Muscle layer of colon (tissue), 2 donors: ENCODE results near the gene DENND6A.

Source experiments
- H3K27ac ChIP-seq: one replicate; pipeline ENCODE4 v1.7.0; 2013; ENCODE audit warnings: low read depth, mild to moderate bottlenecking, low read length, moderate library complexity
- H3K27me3 ChIP-seq, 2 donors: one replicate each; pipeline ENCODE4 v1.7.0; 2013; ENCODE audit warnings: low read length in 2 of 2, mild to moderate bottlenecking in 2 of 2; ENCODE audit not compliant: insufficient read depth in 2 of 2, control insufficient read depth in 1 of 2
- H3K36me3 ChIP-seq: one replicate; pipeline ENCODE4 v1.7.0; 2013; ENCODE audit warnings: mild to moderate bottlenecking, low read length; ENCODE audit not compliant: insufficient read depth
- H3K4me1 ChIP-seq: one replicate; pipeline ENCODE4 v1.7.0; 2013; ENCODE audit warnings: mild to moderate bottlenecking, low read length; ENCODE audit not compliant: insufficient read depth
- H3K4me3 ChIP-seq, 2 donors: one replicate each; pipeline ENCODE4 v1.7.0; 2013; ENCODE audit warnings: low read length in 2 of 2, low read depth in 1 of 2, mild to moderate bottlenecking in 1 of 2, moderate library complexity in 1 of 2
- H3K9ac ChIP-seq: one replicate; pipeline ENCODE4 v1.7.0; 2013; ENCODE audit warnings: low read length
- H3K9me3 ChIP-seq: one replicate; pipeline ENCODE4 v1.7.0; 2013; ENCODE audit warnings: mild to moderate bottlenecking, low read length
- donor health status: abdominal sarcoma.
- donor health status: Adenocarcinoma of cecum.

Gene DENND6A

GRCh38 chr3:57596495-57597126 is 96.3 kb downstream of the DENND6A start:
- Histone ChIP-seq H3K4me3 (peak overlapping the region; percentile 93), H3K4me1 (peaks cover 51% of the 10 kb centered on the region), H3K27me3 (no peaks in the 10 kb centered on the region), H3K36me3 (no peaks in the 10 kb centered on the region), H3K27ac (peak overlapping the region; percentile 98), H3K9ac (peak overlapping the region; percentile 93), H3K9me3 (no peaks in the 10 kb centered on the region)

DNA sequence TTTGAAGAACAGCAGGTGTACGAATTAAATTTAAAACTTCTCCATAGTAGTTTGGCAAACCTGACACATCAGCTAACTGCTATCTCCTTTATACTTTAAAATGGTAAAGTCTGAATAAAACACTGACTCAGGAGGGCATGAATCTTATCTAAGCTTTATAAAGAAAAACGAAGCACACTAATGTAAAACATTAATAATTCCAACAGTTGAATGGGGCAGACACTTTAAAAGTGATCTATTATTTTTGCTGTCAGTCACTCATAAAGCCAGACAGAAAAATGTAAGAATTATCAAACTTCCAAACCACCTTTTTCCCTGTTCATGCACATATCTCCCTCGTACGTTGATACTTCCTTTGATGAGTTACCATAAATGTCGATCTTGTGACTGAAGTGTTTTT is 98.3 kb downstream of the DENND6A start:
- peaks cover 51% of the 10 kb centered on the region for H3K4me1 ChIP-seq

GRCh38 chr3:57594144-57594543 is 98.7 kb downstream of the DENND6A start:
- Histone ChIP-seq H3K36me3 (no peaks in the 10 kb centered on the region), H3K9ac (no peak overlapping the region), H3K9me3 (no peaks in the 10 kb centered on the region), H3K27ac (no peak overlapping the region), H3K27me3 (no peaks in the 10 kb centered on the region), H3K4me3 (no peak overlapping the region), H3K4me1 (peaks cover 49% of the 10 kb centered on the region)

More for the DNA sequence above, 98.3 kb downstream of the DENND6A start:
- no peak overlapping the region for H3K27ac ChIP-seq
- H3K4me3 ChIP-seq = no peak overlapping the region
- peak overlapping the region; percentile 93 for H3K9ac ChIP-seq
- H3K36me3 ChIP-seq = no peaks in the 10 kb centered on the region
- H3K9me3 ChIP-seq = no peaks in the 10 kb centered on the region
- H3K27me3 ChIP-seq = no peaks in the 10 kb centered on the region

GRCh38 chr3:57592306-57592705 is 100.6 kb downstream of the DENND6A start:
- Histone ChIP-seq H3K4me3 (no peak overlapping the region), H3K27ac (no peak overlapping the region)

DNA sequence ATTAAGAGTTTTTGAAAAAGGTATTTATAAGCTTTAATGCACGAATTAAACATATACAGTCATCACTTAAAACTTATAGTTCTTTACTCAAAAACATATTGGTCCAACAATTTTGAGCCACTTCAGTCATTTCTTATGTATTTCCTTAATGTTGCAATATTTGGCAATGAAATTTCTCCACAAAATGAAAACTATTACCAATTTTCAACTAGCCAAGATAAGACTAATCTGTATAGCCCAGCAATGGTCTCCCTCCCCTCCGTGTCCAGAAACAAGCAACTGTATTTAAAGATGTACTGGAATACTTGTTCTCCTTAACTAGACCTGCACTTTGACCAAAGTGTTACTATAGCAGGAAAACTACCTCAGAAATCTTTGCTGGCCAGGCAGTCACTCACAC is 105.0 kb downstream of the DENND6A start:
- H3K9ac ChIP-seq = no peak overlapping the region
- peaks cover 8% of the 10 kb centered on the region for H3K36me3 ChIP-seq

More at GRCh38 chr3:57592306-57592705, 100.6 kb downstream of the DENND6A start:
- Histone ChIP-seq H3K4me1 (peaks cover 38% of the 10 kb centered on the region), H3K36me3 (no peaks in the 10 kb centered on the region), H3K27me3 (no peaks in the 10 kb centered on the region), H3K9me3 (no peaks in the 10 kb centered on the region), H3K9ac (no peak overlapping the region)

GRCh38 chr3:57586778-57587177 is 106.1 kb downstream of the DENND6A start:
- peaks cover 8% of the 10 kb centered on the region for H3K4me1 ChIP-seq
- no peak overlapping the region for H3K27ac ChIP-seq

More for the DNA sequence above, 105.0 kb downstream of the DENND6A start:
- Histone ChIP-seq H3K27ac (no peak overlapping the region), H3K4me3 (no peak overlapping the region), H3K9me3 (no peaks in the 10 kb centered on the region), H3K27me3 (no peaks in the 10 kb centered on the region), H3K4me1 (peaks cover 18% of the 10 kb centered on the region)

DNA sequence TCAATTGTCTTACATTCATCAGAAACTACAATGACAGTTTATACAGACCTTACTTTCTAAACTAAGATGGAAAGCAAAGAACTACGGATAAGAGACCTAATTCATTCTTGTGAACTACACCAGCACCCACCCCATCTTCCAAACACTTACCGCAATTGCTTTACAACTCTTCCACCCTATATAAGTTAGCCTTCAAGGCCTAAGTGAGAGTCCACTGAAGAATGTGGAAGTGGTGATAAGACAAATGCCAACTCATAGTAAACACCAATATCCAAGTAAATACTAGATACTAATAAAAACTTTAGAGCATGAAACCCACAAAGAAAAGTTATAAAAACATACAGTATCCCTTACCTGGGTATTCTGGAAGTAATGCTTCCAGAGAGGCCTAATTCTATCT is 109.3 kb downstream of the DENND6A start:
- Histone ChIP-seq H3K27me3 (no peaks in the 10 kb centered on the region), H3K9me3 (no peaks in the 10 kb centered on the region), H3K9ac (no peak overlapping the region), H3K4me1 (peaks cover 6% of the 10 kb centered on the region), H3K27ac (no peak overlapping the region), H3K4me3 (no peak overlapping the region), H3K36me3 (peaks cover 19% of the 10 kb centered on the region)

More at GRCh38 chr3:57586778-57587177, 106.1 kb downstream of the DENND6A start:
- Histone ChIP-seq H3K36me3 (peaks cover 11% of the 10 kb centered on the region), H3K4me3 (no peak overlapping the region), H3K27me3 (no peaks in the 10 kb centered on the region), H3K9me3 (no peaks in the 10 kb centered on the region), H3K9ac (no peak overlapping the region)

GRCh38 chr3:57582474-57583168 is 110.3 kb downstream of the DENND6A start:
- H3K36me3 ChIP-seq = peaks cover 28% of the 10 kb centered on the region
- no peaks in the 10 kb centered on the region for H3K9me3 ChIP-seq
- H3K4me1 ChIP-seq = peaks cover 6% of the 10 kb centered on the region
- no peak overlapping the region for H3K27ac ChIP-seq
- H3K9ac ChIP-seq = no peak overlapping the region
- H3K27me3 ChIP-seq = no peaks in the 10 kb centered on the region
- no peak overlapping the region for H3K4me3 ChIP-seq

DNA sequence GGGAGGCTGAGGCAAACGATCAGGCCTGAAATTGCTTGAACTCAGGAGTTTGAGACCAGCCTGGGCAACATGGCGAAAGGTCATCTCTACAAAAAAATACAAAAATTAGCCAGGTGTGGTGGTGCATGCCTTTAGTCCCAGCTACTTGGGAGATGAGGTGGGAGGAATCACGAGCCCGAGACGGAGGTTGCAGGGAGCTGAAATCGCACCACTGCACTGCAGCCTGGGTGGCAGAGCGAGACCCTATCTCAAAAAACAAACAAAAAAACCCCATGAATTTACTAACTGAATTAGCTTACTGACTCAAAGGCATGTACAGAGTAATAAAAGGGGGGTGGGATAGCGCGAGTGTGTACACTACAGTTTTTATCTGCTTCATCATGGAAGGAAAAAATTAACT is 115.1 kb downstream of the DENND6A start:
- Histone ChIP-seq H3K4me3 (no peak overlapping the region), H3K27ac (no peak overlapping the region), H3K27me3 (no peaks in the 10 kb centered on the region), H3K4me1 (peaks cover 8% of the 10 kb centered on the region), H3K9ac (no peak overlapping the region), H3K36me3 (peaks cover 28% of the 10 kb centered on the region), H3K9me3 (no peaks in the 10 kb centered on the region)

DNA sequence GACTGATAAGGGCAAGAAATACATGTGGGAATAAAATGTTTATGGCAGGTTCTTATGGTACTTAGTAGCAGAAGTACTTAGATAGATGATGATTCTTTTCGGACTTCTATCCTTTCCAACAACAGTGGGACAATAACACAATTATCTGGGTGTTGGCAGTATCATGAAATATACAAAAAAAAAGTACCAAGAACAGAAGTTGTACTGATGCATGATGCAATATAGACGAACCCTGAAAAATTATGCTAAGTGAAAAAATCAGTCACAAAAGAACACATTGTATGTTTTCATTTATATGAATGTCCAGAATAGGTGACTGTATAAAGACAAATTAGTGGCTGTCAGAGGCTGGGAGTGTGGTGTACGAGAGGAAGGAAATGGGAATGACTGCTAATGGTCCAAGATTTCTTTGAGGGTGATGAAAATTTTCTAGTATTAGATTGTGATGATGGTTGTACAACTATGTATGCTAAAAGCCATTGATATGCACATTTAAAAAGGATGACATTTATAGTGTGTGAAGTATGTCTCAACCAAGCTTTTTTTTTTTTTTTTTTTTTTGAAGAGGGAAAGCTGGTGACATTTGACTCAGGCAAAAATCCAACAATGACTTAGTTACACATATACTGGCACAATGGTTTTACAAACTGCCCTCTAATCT is 116.8 kb downstream of the DENND6A start:
- H3K27me3 ChIP-seq = no peaks in the 10 kb centered on the region
- H3K9ac ChIP-seq = no peak overlapping the region
- H3K4me3 ChIP-seq = no peak overlapping the region
- H3K9me3 ChIP-seq = no peaks in the 10 kb centered on the region
- peaks cover 43% of the 10 kb centered on the region for H3K36me3 ChIP-seq
- H3K27ac ChIP-seq = no peak overlapping the region
- H3K4me1 ChIP-seq = peaks cover 8% of the 10 kb centered on the region
